Activated CD4-positive, alpha-beta T cell treated with anti-CD3 and anti-CD28 coated beads for 24 hours (primary cell): ENCODE data around the gene CTNNA3.
"Not testable (repeated sequence)": the region's sequence is repeated elsewhere in the genome, so short reads cannot be mapped to it uniquely, and the experiment has no call there.

Source experiments
- DNase-seq, 2 donors: peaks; one replicate each; pipeline ENCODE4 v3.0.0-alpha.2; 2020; ENCODE audit warnings: low read depth in 2 of 2

The CTNNA3 gene

DNA sequence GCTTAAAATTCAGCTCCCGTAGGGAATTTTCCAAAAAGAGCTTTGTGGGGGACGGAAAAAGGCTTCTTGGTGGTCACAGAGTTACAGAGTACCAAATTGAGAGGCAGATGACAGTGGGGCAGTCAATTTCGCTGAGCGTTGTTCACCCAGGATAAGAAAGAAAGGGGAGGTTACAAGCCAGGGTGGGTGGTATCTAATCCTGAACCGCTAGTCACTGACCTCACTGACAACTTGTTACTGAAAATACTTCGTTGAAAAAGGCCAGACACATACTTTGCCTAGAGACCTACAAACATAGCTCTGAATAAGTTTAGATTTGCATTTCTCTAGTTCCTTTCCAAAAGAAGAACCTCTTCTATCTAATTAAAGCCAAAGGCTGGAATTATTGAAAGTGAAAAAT lies at the start of gene CTNNA3:
Gene CTNNA3 (minus strand): TSS at position 167 of the 400 bp plus-strand sequence.
- no peak for DNase-seq

GRCh38 chr10:67735430-67735829 lies 39.4 kb upstream of the CTNNA3 start:
- no peak for DNase-seq

DNA sequence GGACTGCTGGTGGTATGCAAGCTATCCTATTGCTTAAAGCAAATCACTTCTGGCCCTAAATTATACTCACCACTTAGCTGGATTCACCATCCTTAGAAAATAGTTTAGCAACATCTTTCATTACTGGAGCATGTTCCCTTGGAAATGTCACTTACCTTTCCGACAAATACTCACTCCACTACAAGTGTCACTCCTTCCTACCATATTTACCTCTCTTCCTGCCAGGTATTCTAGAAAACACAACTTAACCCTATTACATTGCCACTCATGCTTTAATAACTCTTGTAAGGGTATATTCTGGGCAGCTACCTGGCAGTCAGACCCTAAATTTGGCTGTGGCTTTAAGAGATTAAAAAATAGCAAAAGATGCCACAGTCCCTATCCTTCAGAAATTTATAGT lies 37.5 kb upstream of the CTNNA3 start:
- no peak for DNase-seq

- DNase-seq: no peak
Measured at GRCh38 chr10:67725567-67725966, 29.6 kb upstream of the CTNNA3 start.

GRCh38 chr10:67723601-67724000 lies 27.6 kb upstream of the CTNNA3 start:
- DNase-seq: no peak

GRCh38 chr10:67722113-67722512 lies 26.1 kb upstream of the CTNNA3 start:
- DNase-seq: no peak

GRCh38 chr10:67716455-67716854 lies 20.5 kb upstream of the CTNNA3 start:
- DNase-seq: not testable (repeated sequence)

GRCh38 chr10:67705921-67706320 lies 9.9 kb upstream of the CTNNA3 start:
- DNase-seq: no peak

- not testable (repeated sequence) for DNase-seq
Measured at GRCh38 chr10:67699613-67700270, 3.7 kb upstream of the CTNNA3 start.

- no peak for DNase-seq
Measured at GRCh38 chr10:67698164-67698563, 2.2 kb upstream of the CTNNA3 start.

DNA sequence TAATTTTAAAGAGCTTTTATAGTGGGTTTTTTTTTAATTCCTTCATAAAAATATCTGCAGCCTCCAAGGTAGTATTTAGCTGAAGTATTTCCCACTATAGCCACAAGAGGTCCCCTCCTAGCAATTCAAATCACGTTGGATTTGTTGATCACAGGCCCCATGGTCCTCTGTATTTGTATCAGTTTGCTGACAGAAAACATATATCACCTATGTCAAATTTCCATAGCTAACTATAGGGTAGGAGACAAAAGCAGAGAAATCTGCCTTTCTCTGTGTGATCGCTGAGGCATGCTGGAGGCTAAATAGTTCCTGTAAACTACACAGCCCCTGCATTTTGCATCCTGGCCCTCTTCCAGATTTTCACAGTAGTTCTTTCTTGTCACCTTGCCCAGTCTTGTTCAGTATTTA lies 1.7 kb upstream of the CTNNA3 start:
- DNase-seq: peak in 1 of 2 donors; percentile 9

GRCh38 chr10:67696679-67697078 lies 684 bp upstream of the CTNNA3 start:
- no peak for DNase-seq

DNA sequence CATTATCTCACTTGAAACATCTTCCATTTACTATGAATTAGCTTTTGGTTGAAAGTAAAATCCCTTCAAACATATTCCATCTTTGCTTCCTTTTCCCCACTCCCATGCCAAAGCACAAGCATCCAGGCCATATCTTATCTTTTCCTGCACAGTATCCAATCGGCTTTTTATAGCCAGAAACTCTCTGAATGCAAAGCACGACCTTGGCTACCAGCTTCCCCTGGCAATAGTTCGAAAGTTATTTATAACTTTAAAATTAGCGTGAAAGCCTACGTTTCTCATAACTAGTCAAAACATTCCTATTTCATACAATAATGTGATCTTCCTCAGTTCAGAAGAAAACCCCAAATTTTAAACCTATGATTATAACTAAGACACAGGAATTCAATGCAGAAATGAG lies 440 bp downstream of the CTNNA3 start:
- DNase-seq: no peak

- not testable (repeated sequence) for DNase-seq
Measured at GRCh38 chr10:67691861-67692260, 4.1 kb downstream of the CTNNA3 start.

- not testable (repeated sequence) for DNase-seq
Measured at GRCh38 chr10:67690540-67690939, 5.5 kb downstream of the CTNNA3 start.

DNA sequence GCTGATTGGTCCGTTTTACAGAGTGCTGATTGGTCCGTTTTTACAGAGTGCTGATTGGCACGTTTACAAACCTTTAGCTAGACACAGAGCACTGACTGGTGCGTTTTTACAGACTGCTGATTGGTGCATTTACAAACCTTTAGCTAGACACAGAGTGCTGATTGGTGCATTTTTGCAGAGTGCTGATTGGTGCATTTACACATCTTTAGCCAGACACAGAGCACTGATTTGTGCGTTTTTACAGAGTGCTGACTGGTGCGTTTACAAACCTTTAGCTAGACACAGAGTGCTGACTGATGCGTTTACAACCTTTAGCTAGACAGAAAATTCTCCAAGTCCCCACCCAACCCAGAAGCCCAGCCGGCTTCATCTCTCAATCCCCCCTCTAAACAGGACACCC lies 11.9 kb downstream of the CTNNA3 start:
- not testable (repeated sequence) for DNase-seq

GRCh38 chr10:67678335-67678974 lies 17.5 kb downstream of the CTNNA3 start:
- no peak for DNase-seq

GRCh38 chr10:67676208-67676825 lies 19.7 kb downstream of the CTNNA3 start:
- DNase-seq: no peak

DNA sequence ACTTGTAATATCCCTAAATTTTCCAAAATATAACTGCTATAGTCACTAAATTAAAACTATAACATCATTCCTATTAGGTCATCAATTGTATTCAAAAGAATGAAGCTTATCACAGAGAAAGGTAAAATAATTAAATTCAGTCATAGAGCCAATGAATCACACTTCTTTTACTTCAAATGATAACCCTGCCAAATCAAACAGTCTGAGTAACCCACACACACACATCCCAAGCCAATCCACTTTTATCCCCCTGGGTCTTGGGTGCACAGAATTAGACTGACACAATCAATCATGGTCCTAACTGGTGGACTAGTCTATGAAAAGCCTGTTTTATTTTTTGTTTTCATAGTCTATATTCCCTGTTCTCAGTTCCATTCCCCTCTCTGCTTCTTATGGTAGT lies 25.6 kb downstream of the CTNNA3 start:
- DNase-seq: no peak

- DNase-seq: no peak
Measured at GRCh38 chr10:67669978-67670377, 26.0 kb downstream of the CTNNA3 start.

- no peak for DNase-seq
Measured at GRCh38 chr10:67668448-67668847, 27.5 kb downstream of the CTNNA3 start.

GRCh38 chr10:67667035-67667425 lies 29.0 kb downstream of the CTNNA3 start:
- no peak for DNase-seq

DNA sequence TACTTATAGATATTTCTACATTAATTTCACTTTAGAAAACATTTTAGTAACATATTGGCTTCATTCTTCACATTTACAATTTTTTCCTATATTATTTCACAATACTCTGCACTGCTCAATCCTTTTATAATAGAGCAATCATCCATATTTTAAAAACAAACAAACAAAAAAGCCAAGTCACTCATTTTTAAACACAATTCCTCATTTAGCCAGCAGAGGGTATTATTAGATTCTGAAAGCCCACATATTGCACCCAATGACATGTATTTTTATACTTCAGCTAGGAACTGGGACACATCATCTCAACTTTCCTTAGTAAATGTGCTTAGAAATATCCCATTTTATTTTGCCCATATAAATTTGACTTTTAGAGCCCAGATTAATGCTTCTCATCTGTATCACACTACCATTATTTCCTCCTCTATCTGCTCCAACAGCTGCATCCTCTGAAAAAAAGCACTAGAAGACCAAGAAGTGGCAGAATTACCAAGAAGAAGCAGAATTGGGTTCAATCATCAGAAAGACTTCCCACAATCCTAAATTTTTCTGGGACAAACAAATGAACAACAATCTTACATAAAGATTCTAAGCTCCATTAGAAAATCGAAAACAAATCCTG lies 29.5 kb downstream of the CTNNA3 start:
- no peak for DNase-seq
